HG03521 (cell line): ENCODE measurements around the gene FHAD1.

Experiments
- ATAC-seq: cut with Tn5 transposase; IDR thresholded peaks from one replicate; pipeline ENCODE4 v1.9.1; 2021; ENCODE audit warnings: mild to moderate bottlenecking, moderate library complexity; ENCODE audit not compliant: unreplicated experiment

The FHAD1 gene

GRCh38 chr1:15390667-15391066, 143.6 kb downstream of the FHAD1 start:
- ATAC-seq = no peak

GRCh38 chr1:15391366-15391765, 144.3 kb downstream of the FHAD1 start:
- ATAC-seq = no peak

DNA sequence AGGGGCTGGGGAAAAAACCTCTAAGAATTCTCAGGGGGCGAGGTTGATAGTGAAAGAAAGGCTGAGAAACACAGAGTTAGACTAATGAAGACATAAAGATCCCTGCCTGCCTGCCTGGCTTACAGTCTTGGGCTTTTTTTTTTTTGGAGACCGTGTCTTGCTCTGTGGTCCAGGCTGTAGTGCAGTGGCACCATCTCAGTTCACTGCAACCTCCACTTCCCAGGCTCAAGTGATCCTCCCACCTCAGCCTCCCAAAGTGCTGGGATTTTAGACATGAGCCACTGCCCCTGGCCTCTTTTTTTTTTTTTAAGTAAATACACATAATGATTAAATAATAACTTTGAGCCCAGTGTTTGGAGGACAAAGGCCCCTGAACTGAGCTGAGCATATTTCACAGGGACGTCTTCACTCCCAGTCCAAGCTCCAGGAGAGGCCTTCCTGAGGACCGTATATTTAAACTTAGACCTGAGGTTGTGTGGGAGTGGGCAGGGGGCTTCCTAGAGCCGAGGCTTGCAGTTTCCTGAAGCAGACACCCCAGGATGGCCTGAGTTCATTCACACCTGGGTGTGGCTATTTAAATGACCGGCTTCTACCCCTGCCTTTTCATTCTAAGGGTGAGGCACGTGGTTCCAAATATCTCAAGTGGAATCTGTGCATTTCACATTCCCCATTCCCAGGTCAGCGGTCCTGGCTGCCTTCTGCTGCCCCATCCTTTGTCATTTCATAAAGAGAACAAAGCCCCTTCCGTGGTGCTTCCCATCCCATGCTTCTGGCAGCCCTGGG, 146.6 kb downstream of the FHAD1 start:
- ATAC-seq = no peak

DNA sequence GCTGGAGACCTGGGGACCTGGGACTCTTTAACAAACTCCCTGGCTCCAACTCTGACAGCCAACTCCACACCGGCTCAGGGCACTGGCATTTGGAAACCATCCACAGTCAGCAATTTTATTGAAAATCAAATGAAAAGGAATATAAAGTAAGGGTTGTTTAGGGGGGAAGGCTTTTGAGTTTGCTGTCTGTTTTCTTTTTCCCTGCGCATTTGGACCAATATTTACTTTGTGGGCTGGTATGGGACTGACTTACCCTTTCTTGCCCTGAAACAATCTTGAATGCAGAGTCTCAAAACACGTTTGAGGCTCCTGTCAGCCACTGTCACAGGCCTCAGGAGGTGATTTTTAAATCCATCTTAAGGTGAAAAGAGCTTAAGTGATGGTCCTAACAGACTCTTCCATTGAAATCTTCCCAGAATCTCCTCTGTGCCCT, 147.3 kb downstream of the FHAD1 start:
- no peak for ATAC-seq

DNA sequence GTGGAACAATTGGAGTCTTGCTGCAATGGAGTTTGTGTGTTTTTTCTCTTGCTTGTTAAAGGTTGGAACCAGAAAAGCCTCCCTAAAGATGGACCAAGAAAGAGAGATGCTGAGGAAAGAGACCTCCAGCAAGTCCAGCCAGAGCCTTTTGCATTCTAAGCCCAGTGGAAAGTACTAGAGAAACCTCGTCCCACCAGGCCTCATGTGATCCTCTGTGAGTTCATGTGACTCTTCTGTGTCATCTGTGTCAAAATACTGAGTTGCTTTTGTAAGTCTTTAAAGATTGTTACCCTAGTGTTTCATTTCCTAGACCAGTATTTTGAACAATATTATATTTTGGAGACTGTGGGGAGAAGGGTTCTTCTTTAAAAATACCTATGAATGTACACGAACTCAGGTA, 150.2 kb downstream of the FHAD1 start:
- no peak for ATAC-seq

- ATAC-seq = no peak
These were observed 152.7 kb downstream of the FHAD1 start for GRCh38 chr1:15399710-15400109.

DNA sequence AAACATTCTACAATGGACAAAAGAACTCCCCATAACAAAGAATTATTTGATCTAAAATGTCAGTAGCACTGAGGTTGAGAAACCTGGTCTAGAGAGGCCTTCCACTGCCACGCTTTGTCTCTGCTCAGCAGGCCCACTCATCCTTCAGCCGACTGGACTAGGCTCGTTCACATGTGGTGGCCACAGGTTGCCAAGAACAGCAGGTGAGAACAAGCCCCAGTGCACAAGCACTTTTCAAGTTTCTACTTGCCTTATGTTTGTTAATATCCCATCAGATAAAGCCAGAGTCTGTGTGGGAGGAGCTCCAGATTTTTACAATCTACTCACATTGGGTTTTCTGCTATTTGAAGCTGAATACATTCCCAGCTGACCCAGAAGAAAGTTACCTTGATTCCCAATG, 153.6 kb downstream of the FHAD1 start:
- no peak for ATAC-seq

GRCh38 chr1:15401391-15402055, 154.5 kb downstream of the FHAD1 start:
- ATAC-seq = no peak

DNA sequence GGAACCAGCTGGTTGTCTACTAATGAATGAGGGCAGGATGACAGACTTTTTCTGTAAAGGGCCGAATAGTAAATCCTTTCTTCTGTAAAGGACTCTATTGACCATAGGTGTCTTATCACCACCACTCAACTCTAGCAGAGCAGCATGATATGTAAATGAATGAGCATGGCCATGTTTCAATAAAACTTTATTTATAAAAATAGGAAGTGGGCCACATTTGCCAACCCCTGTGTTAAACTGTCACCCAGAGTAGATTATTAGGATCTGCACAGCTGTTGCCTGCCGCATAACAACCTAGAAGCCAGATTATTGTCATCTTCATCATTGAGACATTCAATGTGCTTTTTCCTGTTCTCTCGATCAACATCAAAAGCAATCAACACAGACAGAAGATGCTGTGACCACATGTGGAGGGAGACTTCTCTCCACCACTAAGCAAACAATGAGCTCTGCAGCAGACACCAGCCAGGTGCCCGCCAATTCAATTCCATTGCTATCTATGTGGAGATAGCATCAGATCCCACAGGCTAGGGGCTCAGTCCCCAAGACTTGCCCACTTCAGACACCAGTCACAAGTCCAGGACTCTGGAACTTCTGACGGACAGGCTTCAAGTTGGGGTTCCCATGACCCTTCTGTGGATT, 155.9 kb downstream of the FHAD1 start:
- ATAC-seq = no peak

GRCh38 chr1:15403962-15404580, 157.0 kb downstream of the FHAD1 start:
- no peak for ATAC-seq

- no peak for ATAC-seq
These were observed 158.3 kb downstream of the FHAD1 start for GRCh38 chr1:15405106-15405850.

DNA sequence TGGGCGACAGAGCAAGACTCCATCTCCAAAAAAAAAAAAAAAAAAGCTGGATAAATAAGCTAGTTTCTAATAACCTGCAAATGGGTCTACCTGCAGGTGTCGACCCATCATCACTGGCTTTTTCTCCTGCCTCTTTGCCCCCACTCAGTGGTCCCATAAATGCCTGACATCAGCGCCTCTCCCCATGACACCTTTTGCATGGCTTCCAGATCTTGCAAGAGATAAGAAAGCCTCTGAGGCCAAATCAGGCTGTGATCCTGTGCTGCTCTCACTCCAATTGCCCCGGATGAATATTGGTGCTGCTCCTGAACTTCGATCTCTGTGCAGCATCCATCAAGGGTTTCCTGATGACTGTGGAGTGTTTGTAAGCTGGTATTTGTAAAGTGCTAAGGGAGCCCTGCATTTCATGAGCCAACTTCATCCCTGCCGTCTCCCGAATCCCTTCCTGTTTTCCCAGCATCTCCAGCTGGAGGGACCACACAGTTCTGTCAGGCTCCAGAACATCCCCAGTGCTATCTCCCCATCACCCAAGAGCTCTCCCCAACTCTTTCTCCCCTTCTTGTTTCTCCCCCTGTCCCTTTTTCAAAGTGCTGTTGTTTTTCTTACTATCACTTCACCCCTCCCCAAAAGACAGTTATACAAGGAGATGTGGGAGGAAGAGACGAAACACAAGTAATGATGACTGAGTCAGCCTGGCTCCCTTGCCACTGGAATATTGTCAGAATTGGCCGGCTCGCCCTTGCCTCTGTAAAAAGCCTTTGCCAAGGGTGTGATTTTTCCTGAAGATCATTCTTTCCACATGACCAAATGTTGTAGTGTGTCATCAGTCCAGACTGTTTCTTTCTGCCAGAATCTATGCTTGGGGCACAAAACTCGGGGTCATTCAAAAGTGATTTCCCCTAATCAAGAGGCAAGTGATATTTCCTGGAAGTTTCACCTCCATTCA, 159.9 kb downstream of the FHAD1 start:
- no peak for ATAC-seq

GRCh38 chr1:15407580-15407979, 160.6 kb downstream of the FHAD1 start:
- no peak for ATAC-seq

DNA sequence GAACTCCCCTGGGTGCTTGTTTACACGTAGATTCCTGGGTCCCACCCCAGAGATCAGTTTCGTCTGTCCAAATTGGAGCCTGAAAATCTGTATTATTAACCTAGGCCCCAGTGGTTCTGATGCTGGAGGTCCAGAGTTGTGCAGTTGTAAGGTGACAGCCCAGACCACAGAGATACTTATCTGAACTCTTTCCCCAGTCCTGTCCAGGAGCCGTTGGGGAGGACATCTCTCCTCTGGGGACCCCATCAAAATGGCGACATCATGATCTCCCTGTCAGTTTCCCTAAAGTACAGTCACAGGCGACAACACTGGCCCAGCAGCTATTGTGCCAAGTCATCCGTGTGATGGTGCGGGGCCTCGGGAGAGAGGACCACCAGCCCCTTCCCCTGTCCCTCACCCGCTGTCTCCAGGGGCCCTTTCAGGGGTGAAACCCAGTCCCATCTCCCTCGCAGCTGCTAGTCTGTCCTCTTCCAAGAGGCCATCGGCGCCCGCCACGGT, 161.9 kb downstream of the FHAD1 start:
- ATAC-seq = no peak

DNA sequence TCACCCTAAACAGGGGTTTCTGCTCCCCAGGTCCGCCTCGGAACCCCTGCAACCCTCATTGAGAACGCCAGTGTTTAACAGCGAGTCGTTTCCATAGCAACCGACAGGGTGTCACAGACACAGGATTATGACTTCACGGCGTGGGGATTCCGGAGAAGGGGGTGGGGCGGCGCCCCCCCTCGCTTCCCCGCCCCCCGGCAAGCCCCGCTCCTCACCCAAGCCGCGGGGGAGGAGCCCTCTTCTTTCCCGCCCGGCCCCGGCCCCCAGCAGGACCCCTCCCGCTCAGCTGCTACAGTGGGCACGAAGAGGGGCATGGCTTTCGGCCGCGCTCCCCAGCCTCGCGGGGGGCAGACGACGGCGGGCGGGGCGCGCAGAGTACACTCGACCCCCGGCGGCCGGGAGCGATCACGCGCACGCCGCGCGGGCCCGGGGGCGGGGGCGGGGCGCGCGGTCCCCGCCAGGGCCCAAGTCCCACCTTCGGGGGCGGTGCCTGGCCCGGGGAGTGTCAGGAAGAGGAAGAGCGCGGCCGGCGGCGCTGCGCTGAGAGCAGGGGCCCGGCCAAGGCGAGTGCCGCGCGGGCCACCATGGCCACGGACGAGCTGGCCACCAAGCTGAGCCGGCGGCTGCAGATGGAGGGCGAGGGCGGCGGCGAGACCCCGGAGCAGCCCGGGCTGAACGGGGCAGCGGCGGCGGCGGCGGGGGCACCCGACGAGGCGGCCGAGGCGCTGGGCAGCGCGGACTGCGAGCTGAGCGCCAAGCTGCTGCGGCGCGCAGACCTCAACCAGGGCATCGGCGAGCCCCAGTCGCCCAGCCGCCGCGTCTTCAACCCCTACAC, 162.6 kb downstream of the FHAD1 start, which contains the start of gene EFHD2:
Gene EFHD2 (plus strand): TSS at position 501 of the 835 bp plus-strand sequence. CDS start 84 bp downstream, at position 585.
- peak; percentile 74 for ATAC-seq

DNA sequence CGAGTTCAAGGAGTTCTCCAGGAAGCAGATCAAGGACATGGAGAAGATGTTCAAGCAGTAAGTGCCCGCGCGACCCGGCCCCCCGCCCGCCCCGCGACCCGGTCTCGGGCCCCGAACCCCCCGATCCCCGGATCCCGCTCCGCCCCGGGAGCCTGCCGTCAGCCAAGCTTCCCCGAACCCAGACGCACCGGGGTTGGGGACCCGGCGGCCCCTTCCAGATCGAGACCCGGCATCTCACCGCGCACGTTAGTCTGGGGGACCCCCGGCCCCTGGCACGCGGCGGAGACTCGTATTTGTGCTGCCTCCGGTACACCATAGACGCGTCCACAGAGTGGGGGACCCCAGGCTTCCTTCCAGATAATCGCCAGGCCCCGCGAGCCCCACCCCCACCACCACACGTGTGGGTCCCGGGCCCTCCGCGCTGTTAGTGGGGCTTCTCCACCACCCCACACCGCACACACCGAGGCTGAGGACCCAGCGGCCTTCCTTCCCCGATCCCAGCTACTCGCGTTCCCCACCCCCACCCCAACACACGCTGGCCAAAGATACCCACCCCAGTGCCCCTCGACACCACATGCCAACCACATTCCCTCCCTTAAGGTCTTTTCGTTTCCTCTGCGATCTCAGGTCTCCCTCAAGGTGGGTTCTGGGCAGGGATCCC, 163.3 kb downstream of the FHAD1 start:
- no peak for ATAC-seq

DNA sequence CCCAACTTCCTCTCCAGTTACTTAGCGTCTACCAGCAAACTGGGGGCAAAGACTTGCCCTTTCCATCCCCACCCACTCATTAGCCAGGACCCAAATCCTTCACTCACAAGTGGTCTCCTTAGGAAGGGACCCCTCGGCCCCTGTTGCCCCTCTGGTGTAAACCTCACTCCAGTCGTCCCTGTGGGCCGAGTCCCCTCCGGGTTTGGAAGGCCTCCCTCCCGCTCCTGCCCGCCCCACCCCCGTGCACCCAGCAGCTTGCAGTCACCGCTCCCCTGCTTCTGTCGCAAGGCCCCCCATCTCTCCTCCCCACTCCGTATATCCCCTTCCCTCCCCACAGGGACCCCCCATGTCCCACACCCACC, 163.8 kb downstream of the FHAD1 start:
- no peak for ATAC-seq

GRCh38 chr1:15411593-15412137, 164.6 kb downstream of the FHAD1 start:
- peak; percentile 42 for ATAC-seq
